ENCODE results near the gene C10orf105. TPM values are rescaled to one million over a fixed set of nuclear protein-coding genes. Genes with fewer than 3 reads are reported as not detected.

Gene C10orf105
- total RNA-seq, 4 donors from 2014 or later = 0.06 to 0.27 (median 0.14) TPM

DNA sequence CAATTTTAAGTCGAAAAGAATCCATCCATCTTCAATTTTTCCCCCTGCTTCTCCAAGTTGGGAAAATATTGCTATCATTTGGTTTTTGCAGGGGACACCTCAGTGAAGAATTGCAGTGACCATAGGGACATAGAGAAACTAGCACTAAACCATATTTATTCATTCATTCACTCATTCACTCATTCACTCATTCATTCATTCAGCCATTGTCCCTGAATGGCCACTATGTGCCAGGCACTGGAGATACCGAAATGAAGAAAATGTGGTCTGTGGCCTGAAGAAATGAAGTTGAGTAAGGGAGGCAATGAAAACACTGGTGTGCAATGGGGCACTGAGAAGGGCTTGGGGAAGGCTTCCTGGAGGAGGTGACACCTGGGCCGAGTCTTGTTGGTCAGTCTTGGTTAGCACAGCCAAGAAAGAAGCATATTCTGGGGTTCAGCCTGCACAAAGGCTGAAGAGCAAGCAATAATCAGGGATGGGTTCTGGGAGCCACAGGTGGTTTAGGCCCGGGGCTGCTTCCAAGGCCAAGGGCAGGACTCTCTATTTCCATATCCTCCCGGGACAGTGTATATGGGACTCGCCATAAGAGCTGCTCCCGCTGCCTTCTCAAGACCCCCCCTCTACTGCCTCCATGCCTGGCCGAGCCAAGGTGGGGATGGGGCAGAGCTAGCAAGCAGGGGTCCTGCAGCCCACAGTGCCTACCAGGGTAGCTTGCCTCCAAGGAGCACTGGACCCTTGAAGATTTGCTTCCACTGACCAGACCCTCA is 25.5 kb upstream of the C10orf105 start:
- H3K4me3 ChIP-seq (ENCODE audit: low read depth, poor library complexity, severe bottlenecking) = no peak overlapping the region

DNA sequence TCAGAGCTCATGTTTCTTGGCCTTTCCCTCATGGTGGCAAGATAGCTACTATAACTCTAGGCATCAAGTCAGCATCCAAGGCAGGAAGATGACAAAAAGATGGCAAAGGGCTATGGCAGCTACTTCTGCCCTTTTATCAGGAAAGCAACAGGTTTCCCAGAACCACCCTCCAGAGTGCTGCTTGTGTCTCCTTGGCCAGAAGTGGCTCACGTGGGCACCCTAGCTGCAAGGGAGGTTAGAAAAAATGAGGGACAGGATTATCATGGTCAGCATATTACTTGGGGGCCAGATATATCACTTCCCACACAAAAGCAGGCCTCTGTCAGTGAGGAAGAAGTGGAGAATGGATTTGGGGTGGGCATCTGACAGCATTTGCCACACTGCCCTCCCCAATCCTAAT is 24.3 kb upstream of the C10orf105 start:
- H3K4me3 ChIP-seq (ENCODE audit: low read depth, poor library complexity, severe bottlenecking) = no peak overlapping the region
- TF ChIP-seq, protein P1, sequence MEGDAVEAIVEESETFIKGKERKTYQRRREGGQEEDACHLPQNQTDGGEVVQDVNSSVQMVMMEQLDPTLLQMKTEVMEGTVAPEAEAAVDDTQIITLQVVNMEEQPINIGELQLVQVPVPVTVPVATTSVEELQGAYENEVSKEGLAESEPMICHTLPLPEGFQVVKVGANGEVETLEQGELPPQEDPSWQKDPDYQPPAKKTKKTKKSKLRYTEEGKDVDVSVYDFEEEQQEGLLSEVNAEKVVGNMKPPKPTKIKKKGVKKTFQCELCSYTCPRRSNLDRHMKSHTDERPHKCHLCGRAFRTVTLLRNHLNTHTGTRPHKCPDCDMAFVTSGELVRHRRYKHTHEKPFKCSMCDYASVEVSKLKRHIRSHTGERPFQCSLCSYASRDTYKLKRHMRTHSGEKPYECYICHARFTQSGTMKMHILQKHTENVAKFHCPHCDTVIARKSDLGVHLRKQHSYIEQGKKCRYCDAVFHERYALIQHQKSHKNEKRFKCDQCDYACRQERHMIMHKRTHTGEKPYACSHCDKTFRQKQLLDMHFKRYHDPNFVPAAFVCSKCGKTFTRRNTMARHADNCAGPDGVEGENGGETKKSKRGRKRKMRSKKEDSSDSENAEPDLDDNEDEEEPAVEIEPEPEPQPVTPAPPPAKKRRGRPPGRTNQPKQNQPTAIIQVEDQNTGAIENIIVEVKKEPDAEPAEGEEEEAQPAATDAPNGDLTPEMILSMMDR (IDR thresholded peaks at IDR 0.05) = no peak
- DNase-seq (ENCODE audit: low spot score in 2 of 2) = no peak
- intact Hi-C loops (cut with DNase I; ENCODE audit: low total_unique reads) = no loop called here
- 71 to 95% methylated on average over 1 of the region's 1 CpG for WGBS, 2 donors

More for the DNA sequence above, 25.5 kb upstream of the C10orf105 start:
- TF ChIP-seq, protein P1 (IDR thresholded peaks at IDR 0.05) = no peak
- no peak for TF ChIP-seq POLR2A (IDR thresholded peaks at IDR 0.05)
- intact Hi-C loops (cut with DNase I; ENCODE audit: low total_unique reads) = no loop called here
- DNase-seq (ENCODE audit: low spot score in 2 of 2) = no peak
- WGBS, 2 donors = 83 to 84% methylated on average over 8 of the region's 8 CpGs

DNA sequence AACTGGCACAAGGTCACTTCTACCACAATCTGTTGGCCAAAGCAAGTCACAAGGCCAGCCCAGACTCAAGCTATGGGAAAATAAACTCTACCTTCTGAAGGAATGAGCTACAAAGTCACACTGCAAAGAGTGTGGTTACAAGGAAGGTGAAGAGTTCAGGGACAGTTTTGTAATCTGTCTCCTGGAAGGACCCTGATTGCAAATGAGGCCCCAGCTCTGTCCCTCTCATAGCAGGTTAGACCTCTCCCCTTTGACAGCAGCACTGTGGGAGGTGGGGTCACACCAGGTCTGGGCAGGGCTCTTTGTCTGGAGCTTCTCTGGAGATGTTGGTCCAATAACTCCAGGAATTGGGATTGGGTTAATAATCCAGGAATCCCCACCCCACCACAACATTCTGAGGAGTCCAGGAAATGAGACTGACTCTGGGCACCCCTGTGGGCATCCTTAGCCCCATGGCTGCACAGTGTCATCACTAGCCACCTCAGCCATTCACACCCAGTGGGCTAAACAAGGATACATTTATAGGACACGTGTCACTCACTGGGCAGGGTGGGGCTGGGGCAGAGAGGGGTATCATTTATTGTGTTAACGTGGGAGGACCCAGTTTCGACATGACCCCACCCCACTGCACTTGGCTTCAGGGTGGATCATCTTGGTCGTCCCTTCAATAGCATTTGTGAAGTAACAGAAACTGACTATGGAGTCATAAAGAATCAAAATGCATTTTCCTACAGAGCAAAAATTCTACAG is 23.7 kb upstream of the C10orf105 start:
- WGBS, 2 donors = 67 to 80% methylated on average over 4 of the region's 4 CpGs
- H3K4me3 ChIP-seq (ENCODE audit: low read depth, poor library complexity, severe bottlenecking) = no peak overlapping the region
- intact Hi-C loops (cut with DNase I; ENCODE audit: low total_unique reads) = no loop called here
- no peak for TF ChIP-seq POLR2A (IDR thresholded peaks at IDR 0.05)
- TF ChIP-seq, protein P1 (IDR thresholded peaks at IDR 0.05) = no peak
- no peak for DNase-seq (ENCODE audit: low spot score in 2 of 2)

DNA sequence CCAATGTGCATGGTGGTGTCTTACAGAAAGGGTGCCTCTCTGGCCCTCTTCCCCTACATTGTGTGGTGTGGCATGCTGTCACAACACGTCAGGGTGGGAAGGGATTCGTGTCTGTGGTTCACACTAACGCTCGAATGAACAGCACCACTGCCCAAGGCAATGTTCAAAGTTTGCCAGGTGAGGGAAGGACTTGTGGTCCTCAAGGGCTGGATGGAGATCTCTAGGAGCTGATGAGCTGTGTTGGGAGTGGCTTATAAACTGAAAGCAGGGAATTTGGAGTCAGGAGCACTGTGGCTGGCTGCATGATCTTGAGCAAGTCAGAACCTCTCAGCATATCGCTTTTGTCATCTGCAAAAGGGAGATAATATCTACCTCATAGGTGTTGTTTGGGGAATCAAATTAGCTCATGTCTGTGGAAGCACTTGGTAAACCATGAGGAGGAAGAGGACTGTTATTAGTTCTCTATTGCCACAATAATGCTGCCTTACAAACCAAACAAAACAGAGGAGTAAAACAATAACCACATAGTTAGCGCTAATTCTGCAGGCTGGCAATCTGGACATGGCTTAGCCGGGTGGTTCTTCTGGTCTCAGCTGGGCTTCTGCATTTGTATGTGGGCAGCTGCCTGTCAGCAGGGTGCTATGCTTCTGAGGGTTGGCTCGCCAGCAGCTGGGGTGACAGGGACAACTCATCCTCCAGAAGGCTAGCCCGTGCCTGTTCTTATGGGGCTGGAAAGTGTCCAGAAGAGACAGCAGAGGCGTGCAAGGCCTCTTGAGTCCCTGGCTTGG is 22.9 kb upstream of the C10orf105 start:
- H3K4me3 ChIP-seq (ENCODE audit: low read depth, poor library complexity, severe bottlenecking) = no peak overlapping the region
- intact Hi-C loops (cut with DNase I; ENCODE audit: low total_unique reads) = no loop called here
- no peak for DNase-seq (ENCODE audit: low spot score in 2 of 2)
- TF ChIP-seq, protein P1 (IDR thresholded peaks at IDR 0.05) = no peak
- TF ChIP-seq POLR2A (IDR thresholded peaks at IDR 0.05) = no peak
- WGBS, 2 donors = 60 to 64% methylated on average over 9 to 10 of the region's 10 CpGs

DNA sequence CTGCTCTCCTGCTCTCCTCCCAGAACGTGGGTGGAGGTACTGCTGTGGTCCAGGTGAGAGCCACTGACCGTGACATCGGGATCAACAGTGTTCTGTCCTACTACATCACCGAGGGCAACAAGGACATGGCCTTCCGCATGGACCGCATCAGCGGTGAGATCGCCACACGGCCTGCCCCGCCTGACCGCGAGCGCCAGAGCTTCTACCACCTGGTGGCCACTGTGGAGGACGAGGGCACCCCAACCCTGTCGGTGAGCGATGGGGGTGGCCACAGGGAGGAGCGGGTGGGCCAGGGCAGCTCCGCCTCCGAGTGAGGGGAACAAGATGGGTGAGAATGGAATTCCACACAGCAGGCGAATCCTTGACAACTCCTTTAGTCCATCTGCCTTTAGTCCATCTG is 22.1 kb upstream of the C10orf105 start:
- 97 to 98% methylated on average over 11 to 20 of the region's 20 CpGs for WGBS, 2 donors
- intact Hi-C loops (cut with DNase I; ENCODE audit: low total_unique reads) = no loop called here
- no peak for TF ChIP-seq POLR2A (IDR thresholded peaks at IDR 0.05)
- TF ChIP-seq, protein P1 (IDR thresholded peaks at IDR 0.05) = no peak
- no peak for DNase-seq (ENCODE audit: low spot score in 2 of 2)
- H3K4me3 ChIP-seq (ENCODE audit: low read depth, poor library complexity, severe bottlenecking) = no peak overlapping the region
